HEK293 (cell line): ENCODE data around the gene TRIM65.
A peak's percentile ranks its signal among the peaks of the same experiment; 100 is the strongest.

Source experiments
- CTCF ChIA-PET: fragments of 350-600 bp; formaldehyde crosslinking; extraction: SDS; loops from one replicate; lab custom pipeline; 2021; ENCODE audit warnings: antibody characterized with exemption; lab: Yijun Ruan, JAX
- POLR2A ChIA-PET: fragments of 300-600 bp; formaldehyde crosslinking; extraction: SDS; loops from one replicate; lab custom pipeline; 2020; ENCODE audit warnings: antibody characterized with exemption, inconsistent platforms; lab: Yijun Ruan, JAX
- H3K27ac ChIP-seq: fragments of 200-500 bp; sonication (Bioruptor generic); 2 replicates; pipeline ENCODE4 v1.5.1; 2014; ENCODE audit warnings: low read depth, low read length, control low read depth, inconsistent platforms; ENCODE audit errors: extremely low read depth
- H3K36me3 ChIP-seq, 2 experiments: fragments of 200-500 bp in 1 of 2; sonication (Bioruptor generic) in 1 of 2; 1 replicate in 1 of 2; 2 replicates in 1 of 2; pipeline ENCODE4 v1.5.1; 2014 to 2017; ENCODE audit warnings: inconsistent platforms in 2 of 2, low read length in 2 of 2; ENCODE audit not compliant: control insufficient read depth in 2 of 2, insufficient read depth in 1 of 2
- H3K4me1 ChIP-seq: fragments of 200-500 bp; sonication (Bioruptor generic); 2 replicates; pipeline ENCODE4 v1.5.1; 2014; ENCODE audit warnings: mild to moderate bottlenecking, low read length, inconsistent platforms; ENCODE audit not compliant: control insufficient read depth, insufficient read depth
- H3K4me3 ChIP-seq: 2 replicates; pipeline ENCODE4 v1.5.1; 2011; ENCODE audit warnings: low read depth, mild to moderate bottlenecking, control low read depth, low read length, moderate library complexity
- H3K9me3 ChIP-seq: fragments of 200-500 bp; sonication (Bioruptor generic); 2 replicates; pipeline ENCODE4 v1.5.1; 2014; ENCODE audit warnings: low read depth, low read length, inconsistent platforms; ENCODE audit not compliant: control insufficient read depth, insufficient read depth
- KLF1 ChIP-seq: fragments of 450-650 bp; formaldehyde crosslinking; IDR thresholded peaks from 2 replicates; pipeline ENCODE4 v1.5.1; 2016; ENCODE audit warnings: missing biosample characterization, missing genetic modification characterization
- PRDM10 ChIP-seq: fragments of 450-650 bp; formaldehyde crosslinking; IDR thresholded peaks from 2 replicates; pipeline ENCODE4 v1.5.1; 2016; ENCODE audit warnings: missing biosample characterization, missing genetic modification characterization
- ZBTB26 ChIP-seq: fragments of 450-650 bp; formaldehyde crosslinking; optimal IDR thresholded peaks from 2 replicates; pipeline ENCODE3; 2016; ENCODE audit warnings: missing biosample characterization, mild to moderate bottlenecking, missing genetic modification characterization
- ZBTB48 ChIP-seq: fragments of 450-650 bp; formaldehyde crosslinking; IDR thresholded peaks from 2 replicates; pipeline ENCODE4 v1.5.1; 2016; ENCODE audit warnings: missing biosample characterization, missing genetic modification characterization
- ZFP69B ChIP-seq: fragments of 450-650 bp; formaldehyde crosslinking; IDR thresholded peaks from 2 replicates; pipeline ENCODE4 v1.5.1; 2016; ENCODE audit warnings: missing biosample characterization, missing genetic modification characterization
- ZNF10 ChIP-seq: fragments of 450-650 bp; formaldehyde crosslinking; IDR thresholded peaks from 2 replicates; pipeline ENCODE4 v1.5.1; 2017; ENCODE audit warnings: missing biosample characterization, missing genetic modification characterization
- ZNF2 ChIP-seq: fragments of 450-650 bp; formaldehyde crosslinking; IDR thresholded peaks from 2 replicates; pipeline ENCODE4 v1.5.1; 2016; ENCODE audit warnings: missing biosample characterization, missing genetic modification characterization
- ZNF24 ChIP-seq: fragments of 450-650 bp; formaldehyde crosslinking; IDR thresholded peaks from 2 replicates; pipeline ENCODE4 v1.5.1; 2016; ENCODE audit warnings: missing biosample characterization, missing genetic modification characterization
- ZNF335 ChIP-seq: fragments of 450-650 bp; formaldehyde crosslinking; conservative IDR thresholded peaks from 2 replicates; pipeline ENCODE4 v1.5.1; 2016; ENCODE audit warnings: missing biosample characterization, missing genetic modification characterization
- ZNF560 ChIP-seq: fragments of 450-650 bp; formaldehyde crosslinking; IDR thresholded peaks from 2 replicates; pipeline ENCODE4 v1.5.1; 2017; ENCODE audit warnings: missing biosample characterization, missing genetic modification characterization, borderline replicate concordance
- ZNF585B ChIP-seq: fragments of 450-650 bp; formaldehyde crosslinking; IDR thresholded peaks from 2 replicates; pipeline ENCODE4 v1.5.1; 2016; ENCODE audit warnings: missing biosample characterization, missing genetic modification characterization
- ZNF596 ChIP-seq: fragments of 450-650 bp; IDR thresholded peaks from 2 replicates; pipeline ENCODE4 v1.5.0; 2018; ENCODE audit warnings: missing biosample characterization, mild to moderate bottlenecking, missing genetic modification characterization, moderate library complexity
- ZNF645 ChIP-seq: fragments of 450-650 bp; formaldehyde crosslinking; IDR thresholded peaks from 2 replicates; pipeline ENCODE4; 2016; ENCODE audit warnings: missing biosample characterization, missing genetic modification characterization
- ZSCAN16 ChIP-seq: fragments of 450-650 bp; formaldehyde crosslinking; IDR thresholded peaks from 2 replicates; pipeline ENCODE4 v1.5.1; 2016; ENCODE audit warnings: missing biosample characterization, missing genetic modification characterization
- ZSCAN30 ChIP-seq: fragments of 450-650 bp; IDR thresholded peaks from 2 replicates; pipeline ENCODE4 v1.5.1; 2018; ENCODE audit warnings: missing biosample characterization, mild to moderate bottlenecking, missing genetic modification characterization, moderate library complexity

TRIM65 gene

GRCh38 chr17:75937652-75938051 is 40.9 kb upstream of the TRIM65 start:
- H3K4me3 ChIP-seq, result no peak overlapping the region
- H3K27ac ChIP-seq, result no peak overlapping the region
- no peaks in the 10 kb centered on the region for H3K9me3 ChIP-seq
- CTCF ChIA-PET, result interaction anchor here (1.3 to 4.1 kb wide), 2 partner anchors 10 to 68 kb away, joined by 4 to 15 read pairs; no protein-coding TSS in a partner anchor
- peaks cover 3% of the 10 kb centered on the region; the same call in 1 of the 2 replicates for H3K4me1 ChIP-seq
- H3K36me3 ChIP-seq, result peaks cover 3 to 24% of the 10 kb centered on the region in 2 experiments; a peak in 2 of 3 replicates
- POLR2A ChIA-PET, result interaction anchor here (1.1 to 1.4 kb wide), 2 partner anchors 33 to 42 kb away, joined by 3 read pairs; partner anchors contain the start of genes MRPL38 and TRIM65
- TF ChIP-seq ZNF596 (tag by site-specific recombination), result no peak
- TF ChIP-seq ZNF24, result no peak
- no peak for TF ChIP-seq ZBTB48 (tag by site-specific recombination)
- TF ChIP-seq ZNF335, result no peak
- no peak for TF ChIP-seq ZNF645 (tag by site-specific recombination)
- no peak for TF ChIP-seq ZNF2
- TF ChIP-seq ZFP69B, result no peak
- no peak for TF ChIP-seq ZNF560 (tag by site-specific recombination)
- TF ChIP-seq PRDM10 (tag by site-specific recombination), result no peak
- no peak for TF ChIP-seq ZBTB26 (tag by site-specific recombination)
- no peak for TF ChIP-seq ZNF585B
- no peak for TF ChIP-seq KLF1 (tag by site-specific recombination)
- TF ChIP-seq, all 188 proteins: peak for 0

- no peak overlapping the region for H3K27ac ChIP-seq
- no peak for TF ChIP-seq ZSCAN30 (tag by site-specific recombination)
- TF ChIP-seq ZBTB26 (tag by site-specific recombination), result no peak
- TF ChIP-seq ZSCAN16, result no peak
- 0 out of 2 replicates have a peak, but pooled peaks have one; percentile 26 for TF ChIP-seq ZNF10
- ChIA-PET CTCF (interaction anchor here (0.6 to 1.0 kb wide), 3 partner anchors 38 to 75 kb away, joined by 3 to 4 read pairs (median 3); no protein-coding TSS in a partner anchor), POLR2A (interaction anchor here (0.5 kb wide), 1 partner anchor 63 kb away, joined by 3 read pairs; no protein-coding TSS in a partner anchor)
- no peak overlapping the region for H3K4me3 ChIP-seq
- H3K36me3 ChIP-seq, result peaks cover 15 to 44% of the 10 kb centered on the region in 2 experiments; a peak in 2 of 3 replicates
- H3K9me3 ChIP-seq, result no peaks in the 10 kb centered on the region
- H3K4me1 ChIP-seq, result no peaks in the 10 kb centered on the region
Measured at GRCh38 chr17:75933808-75934207, 37.1 kb upstream of the TRIM65 start.
